DOHH2 (cell line): ENCODE results near the gene PIKFYVE.

Source experiments
- CTCF ChIP-seq: fragments of 200-600 bp; sonication (generic); IDR thresholded peaks from one replicate; pipeline ENCODE4 v1.5.1; 2014; ENCODE audit warnings: antibody characterized with exemption, mild to moderate bottlenecking, low read depth, low read length; ENCODE audit not compliant: poor library complexity, severe bottlenecking
- EZH2phosphoT487 ChIP-seq: fragments of 200-600 bp; sonication (generic); IDR thresholded peaks from 2 replicates; pipeline ENCODE4 v1.6.1; 2017; ENCODE audit warnings: borderline replicate concordance, mild to moderate bottlenecking, antibody characterized with exemption, low read length, moderate library complexity, mixed read lengths

DNA sequence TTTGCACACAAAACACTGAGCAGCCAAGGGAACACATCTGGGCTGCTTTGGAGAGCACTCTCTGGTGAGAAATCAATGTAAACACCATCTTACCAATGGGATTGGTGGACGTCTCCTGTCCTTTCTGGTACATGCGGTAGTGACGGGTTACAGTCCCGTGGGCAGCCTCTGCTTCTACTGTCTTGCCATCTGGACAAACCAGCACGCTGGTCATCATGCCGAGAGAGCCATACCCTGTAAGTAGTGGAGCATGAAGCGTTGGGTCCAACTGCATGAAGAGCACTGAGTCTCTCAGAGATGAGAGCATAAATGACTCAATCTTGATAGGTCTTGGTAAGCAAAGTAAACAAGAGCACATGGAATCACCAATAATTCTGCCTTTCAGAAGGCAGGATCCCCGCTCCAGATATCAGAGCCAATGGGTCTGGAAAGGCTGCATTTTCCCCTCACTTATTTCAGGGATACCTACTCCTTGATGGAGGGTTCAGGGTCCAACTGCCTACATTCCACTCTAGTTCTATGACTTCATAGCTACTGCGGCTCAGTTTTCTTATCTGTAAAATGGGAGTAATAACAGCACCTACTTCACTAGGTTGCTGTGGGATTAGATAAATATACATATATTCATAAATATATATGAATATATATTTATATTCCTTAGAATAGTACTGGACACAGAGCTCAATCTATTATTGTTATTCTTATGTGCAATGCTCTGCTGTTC lies 26.1 kb upstream of the PIKFYVE start:
- no peak for TF ChIP-seq CTCF
- TF ChIP-seq EZH2phosphoT487 = no peak
